SKM-1 treated with dmso at 0.1 percent for 144 hours (cell line): Measurements from ENCODE around the gene CLEC4D.
"Not testable (repeated sequence)": the region's sequence is repeated elsewhere in the genome, so short reads cannot be mapped to it uniquely, and the experiment has no call there.

ENCODE experiments used
- DNase-seq: peaks from one replicate; lab custom pipeline; 2025; ENCODE audit not compliant: unreplicated experiment; lab: John Stamatoyannopoulos, UW

The CLEC4D gene

DNA sequence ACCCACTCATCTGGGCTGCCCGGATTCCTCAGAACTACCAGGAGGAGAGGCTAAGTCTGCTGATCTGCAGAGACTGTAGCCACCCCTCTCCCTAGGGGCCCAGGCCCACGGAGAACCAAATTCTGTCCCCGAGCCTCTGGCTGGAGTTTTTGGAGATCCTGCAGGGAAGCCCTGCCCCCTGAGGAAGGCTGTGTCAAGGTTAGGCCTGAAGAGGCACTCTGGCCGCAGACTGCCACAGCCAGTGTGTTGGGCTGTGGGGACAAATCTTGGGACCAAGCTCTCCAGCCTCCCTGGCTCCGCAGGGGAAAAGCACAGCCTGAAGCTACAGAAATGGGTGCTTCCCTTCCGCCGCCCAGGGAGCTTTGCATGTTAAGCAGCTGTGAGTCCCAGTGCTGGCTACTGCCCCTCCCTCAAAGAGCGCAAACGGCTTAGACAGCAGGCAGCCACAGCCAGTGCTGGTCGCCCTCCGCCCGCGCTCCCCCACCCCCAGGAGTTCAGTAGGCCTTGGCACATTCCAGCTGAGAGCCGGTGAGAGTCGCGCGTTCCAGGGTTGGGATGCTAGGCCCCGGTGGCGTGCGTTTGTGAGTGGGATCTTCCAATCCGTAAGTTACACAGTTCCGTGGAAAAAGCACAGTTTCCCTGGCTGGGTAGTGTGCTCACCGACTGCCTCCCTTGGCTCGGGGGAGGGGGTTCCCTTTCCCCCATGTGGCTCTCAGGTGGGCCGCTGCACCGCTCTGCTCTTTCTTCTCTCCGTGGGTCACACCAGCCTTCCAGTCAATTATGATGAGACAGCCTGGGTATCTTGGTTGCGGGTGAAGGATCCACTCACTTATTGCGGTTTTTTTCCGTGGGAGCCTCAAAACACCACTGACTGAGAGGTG is 14.2 kb downstream of the CLEC4D start:
- no peak for DNase-seq

GRCh38 chr12:8532045-8532444 is 18.7 kb downstream of the CLEC4D start:
- no peak for DNase-seq

GRCh38 chr12:8537820-8538219 is 24.5 kb downstream of the CLEC4D start:
- not testable (repeated sequence) for DNase-seq

- not testable (repeated sequence) for DNase-seq
These were observed 27.5 kb downstream of the CLEC4D start, which contains the start of gene CLEC4E for GRCh38 chr12:8540831-8541230. Gene CLEC4E (minus strand): TSS chr12:8540905. CDS start chr12:8540797, 108 bp downstream.

DNA sequence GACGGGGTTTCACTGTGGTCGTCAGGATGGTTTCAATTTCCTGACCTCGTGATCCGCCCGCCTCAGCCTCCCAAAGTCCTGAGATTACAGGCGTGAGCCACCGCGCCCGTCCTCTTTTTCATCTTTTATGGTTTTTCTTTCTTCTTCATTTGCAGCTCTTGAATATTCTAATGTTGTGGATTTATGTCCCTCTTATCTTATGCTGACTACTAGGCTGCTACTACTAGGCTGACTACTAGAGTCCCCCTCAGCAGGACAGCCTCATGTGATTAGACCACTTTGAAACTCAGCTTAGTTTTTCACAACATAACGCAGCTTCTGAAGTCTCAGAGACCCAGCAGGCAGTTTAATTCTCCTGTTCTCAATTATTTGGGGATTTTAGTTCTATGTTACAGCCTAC is 28.3 kb downstream of the CLEC4D start:
- DNase-seq, result no peak

GRCh38 chr12:8544295-8544694 is 31.0 kb downstream of the CLEC4D start:
- no peak for DNase-seq

GRCh38 chr12:8546591-8546990 is 33.3 kb downstream of the CLEC4D start:
- DNase-seq, result no peak

- DNase-seq, result no peak
These were observed 34.3 kb downstream of the CLEC4D start for GRCh38 chr12:8547645-8548044.

- DNase-seq, result no peak
These were observed 34.9 kb downstream of the CLEC4D start for GRCh38 chr12:8548192-8548591.

DNA sequence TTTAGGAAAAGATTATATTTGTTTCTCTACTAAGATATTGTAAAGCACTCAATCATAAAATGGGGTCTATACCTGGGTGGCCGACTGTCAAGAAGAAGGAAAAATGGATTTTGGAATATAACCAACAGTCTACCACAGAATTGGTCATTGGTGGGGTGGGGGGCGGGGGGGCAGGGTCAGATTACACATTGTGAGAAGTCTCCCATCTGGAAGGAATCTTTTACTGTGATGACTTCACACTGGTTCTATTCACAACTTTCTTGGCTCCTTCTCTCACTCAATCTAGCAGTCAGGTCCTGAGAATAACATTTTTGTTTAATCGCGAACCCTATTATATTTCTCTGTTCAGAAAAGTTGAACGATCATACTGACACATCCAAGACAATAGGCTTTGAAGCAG is 36.1 kb downstream of the CLEC4D start:
- DNase-seq, result no peak

DNA sequence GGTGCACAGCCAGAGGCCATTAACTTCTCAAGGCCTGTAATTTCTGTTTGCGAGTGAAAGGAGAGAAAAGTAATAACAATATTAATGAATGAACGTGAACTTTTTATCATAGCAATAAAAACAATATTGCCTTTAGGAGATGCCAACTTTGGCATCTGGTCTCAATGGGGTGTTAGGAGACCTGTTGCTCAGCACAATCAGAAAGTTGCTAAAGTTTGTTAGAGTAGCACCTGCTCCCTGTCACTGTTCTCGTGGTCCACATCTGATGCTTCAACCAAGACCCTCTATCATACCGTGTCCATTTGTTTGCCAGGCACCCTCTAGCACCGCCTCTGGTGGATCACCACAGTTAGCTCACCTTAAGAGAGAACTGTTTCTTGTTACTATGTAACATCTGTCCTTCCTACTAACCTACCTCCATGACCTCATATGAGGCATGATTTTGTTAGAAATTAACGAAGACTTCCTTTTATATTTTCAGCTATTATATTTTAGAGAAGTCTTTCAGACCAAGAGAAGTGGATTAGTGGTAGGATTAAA is 39.9 kb downstream of the CLEC4D start:
- no peak for DNase-seq

GRCh38 chr12:8554451-8555195 is 41.3 kb downstream of the CLEC4D start:
- no peak for DNase-seq

GRCh38 chr12:8556531-8557097 is 43.3 kb downstream of the CLEC4D start:
- no peak for DNase-seq

DNA sequence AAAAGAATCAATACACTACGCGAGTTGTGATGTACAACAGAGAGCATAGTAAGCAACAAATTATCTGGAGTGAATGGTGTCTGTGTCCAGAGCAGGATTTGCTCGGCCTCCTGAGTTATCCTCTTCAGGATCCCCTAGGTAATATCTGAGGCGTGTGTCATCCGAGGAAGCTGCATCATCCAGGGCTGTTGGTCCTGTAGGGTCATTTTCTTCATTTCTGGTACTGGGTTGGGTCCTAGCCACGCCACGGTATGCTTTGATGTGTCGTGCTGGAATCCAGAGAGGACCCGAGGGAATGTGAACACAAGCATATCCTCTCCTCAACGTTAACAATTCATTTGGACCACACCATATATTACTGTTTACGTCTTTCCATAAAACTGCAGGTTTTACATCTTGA is 46.4 kb downstream of the CLEC4D start:
- no peak for DNase-seq

DNA sequence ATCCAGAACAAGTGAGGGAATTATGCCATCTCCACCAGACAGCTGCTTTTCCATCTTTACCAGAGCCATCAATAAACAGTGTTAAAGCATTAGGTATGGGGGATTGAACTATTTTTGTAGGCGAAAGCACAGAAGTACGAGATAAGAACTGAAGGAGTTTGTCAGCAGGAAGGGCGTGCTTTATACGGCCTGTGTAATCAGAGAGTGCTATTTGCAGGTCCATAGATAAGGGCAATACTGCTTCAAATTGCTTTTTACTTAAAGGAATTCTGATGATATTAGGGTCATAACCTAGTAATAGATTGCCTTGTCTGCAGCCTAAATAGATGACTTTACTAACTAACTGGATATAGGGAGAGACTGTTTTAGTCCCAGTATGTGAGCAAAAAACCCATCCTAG is 47.7 kb downstream of the CLEC4D start:
- DNase-seq, result no peak

DNA sequence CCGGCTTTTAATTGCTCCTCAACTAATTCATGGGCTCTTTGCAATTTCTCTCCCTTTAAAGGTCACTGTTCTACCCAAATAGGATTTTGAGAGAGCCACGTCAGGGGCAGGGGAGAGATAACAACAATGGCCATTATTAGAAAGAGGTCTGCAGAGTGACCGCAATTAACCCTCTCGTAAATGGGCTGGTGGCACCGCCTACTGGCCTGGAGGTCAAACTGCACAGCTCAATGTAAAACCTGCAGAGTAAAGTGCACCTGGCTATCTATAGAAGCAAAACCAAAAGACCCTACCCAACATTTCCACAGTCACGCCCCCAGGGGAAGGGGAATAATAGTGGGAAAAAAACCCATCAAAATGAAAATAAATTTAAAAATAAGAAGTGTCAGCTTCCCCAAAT is 49.0 kb downstream of the CLEC4D start:
- DNase-seq, result no peak

- no peak for DNase-seq
These were observed 50.1 kb downstream of the CLEC4D start for GRCh38 chr12:8563356-8563755.

DNA sequence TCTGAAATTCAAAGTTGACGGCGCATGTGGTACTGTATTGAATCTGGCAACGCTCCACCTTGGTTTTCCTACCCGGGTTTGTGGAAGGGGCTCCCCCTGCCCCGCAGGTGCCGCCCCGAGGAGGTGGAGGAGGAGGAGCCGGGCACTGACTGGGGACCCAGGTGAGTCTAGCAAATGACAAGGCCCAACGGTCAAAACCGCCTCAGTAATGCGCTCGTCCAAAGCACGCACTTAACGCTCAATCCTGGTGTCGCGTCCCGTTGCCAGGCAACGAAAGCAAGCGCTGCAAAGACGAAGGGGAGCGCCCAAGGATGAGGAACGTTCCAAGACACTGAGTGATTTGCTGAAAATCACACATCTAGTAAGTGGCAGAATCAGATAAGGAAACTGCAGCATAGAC is 51.4 kb downstream of the CLEC4D start:
- no peak for DNase-seq

DNA sequence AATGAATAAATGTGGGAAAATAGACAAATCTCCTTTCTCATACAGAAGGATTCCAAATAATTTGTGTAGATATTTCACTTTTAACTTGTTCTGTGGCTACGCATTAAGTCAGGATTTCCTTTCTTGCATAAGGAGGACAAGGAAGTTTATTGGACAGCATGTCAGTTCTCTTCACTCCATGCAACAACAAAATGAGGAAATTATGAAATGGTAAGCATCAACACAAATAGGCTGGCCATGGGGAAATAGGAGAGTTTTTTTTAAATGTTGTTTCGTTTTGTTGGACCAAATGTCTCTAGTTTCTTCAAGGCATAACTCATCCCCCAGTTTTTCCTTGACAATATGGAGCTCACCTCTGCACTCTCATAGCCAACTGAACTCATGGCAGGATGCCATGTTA is 52.7 kb downstream of the CLEC4D start:
- not testable (repeated sequence) for DNase-seq

GRCh38 chr12:8566525-8566924 is 53.2 kb downstream of the CLEC4D start:
- DNase-seq, result no peak
